Left lung (tissue), 14 donors: ENCODE data around the gene SMCP. TPM values are rescaled to one million over a fixed set of nuclear protein-coding genes. Genes with fewer than 3 reads are reported as not detected.

Source experiments
- ATAC-seq: fragments of 200-7000 bp; cut with Tn5 transposase; one replicate; pipeline ENCODE4 v1.9.1; 2020; ENCODE audit warnings: moderate library complexity
- DNase-seq, 4 donors: peaks; one replicate each; pipeline ENCODE4 v3.0.0-alpha.2; 2013 to 2020
- H3K27ac ChIP-seq, 2 donors: fragments of 200-600 bp; sonication (generic) in 1 of 2; one replicate each; pipeline versions ENCODE4 v1.5.0 to v1.8.0; 2020 to 2021
- H3K27me3 ChIP-seq, 2 donors: fragments of 200-600 bp; sonication (generic) in 1 of 2; one replicate each; pipeline versions ENCODE4 v1.5.0 to v1.8.0; 2020 to 2021
- H3K36me3 ChIP-seq, 2 donors: fragments of 200-600 bp; sonication (generic) in 1 of 2; one replicate each; pipeline versions ENCODE4 v1.5.0 to v1.8.0; 2020 to 2021
- H3K4me1 ChIP-seq, 2 donors: fragments of 200-600 bp; one replicate each; pipeline ENCODE4 v1.8.0; 2021
- H3K4me3 ChIP-seq, 2 donors: fragments of 200-600 bp; sonication (generic) in 1 of 2; one replicate each; pipeline versions ENCODE4 v1.5.0 to v1.8.0; 2020 to 2021; ENCODE audit warnings: mild to moderate bottlenecking in 1 of 2
- H3K9me3 ChIP-seq, 2 donors: fragments of 200-600 bp; sonication (generic) in 1 of 2; one replicate each; pipeline versions ENCODE4 v1.5.0 to v1.8.0; 2020 to 2021
- CTCF ChIP-seq, 2 donors: fragments of 200-600 bp; sonication (generic) in 1 of 2; IDR thresholded peaks; one replicate each; pipeline versions ENCODE4 v1.5.0 to v1.8.0; 2021; ENCODE audit warnings: antibody characterized with exemption in 2 of 2
- intact Hi-C, 2 donors: fragments of 100-400 bp; cut with DNase I; formaldehyde crosslinking; loops; one replicate each; pipeline versions ENCODE4 v1.11.2 to v1.14.2; 2022
- long read RNA-seq, 12 donors: library from polyadenylated mRNA in 2 of 12; unstranded in 2 of 12; transcript quantifications; one replicate each; pipeline ENCODE4 v2.0.0 and lab custom pipeline, GENCODE V29; 2019 to 2026
- polyA plus RNA-seq, 6 donors: library from polyadenylated mRNA; unstranded; fragments of 120-200 nt; gene quantifications; one replicate each; pipeline ENCODE4 v1.2.1, GENCODE V29; 2013; ENCODE audit not compliant: insufficient read length in 6 of 6
- total RNA-seq, 2 donors: library from RNA; stranded (reverse); fragmentation: NEBNext Ultra II Directional; extraction: Animal tissue kit (Norgen Biotek cat#: 25700); gene quantifications; one replicate each; pipeline ENCODE4 v1.2.1, GENCODE V29; 2021
- donor health status: DM: no; HTN: yes; CAD: no.
- donor health status: DM: no; HTN: no; CAD: no.

The SMCP gene, protein sequence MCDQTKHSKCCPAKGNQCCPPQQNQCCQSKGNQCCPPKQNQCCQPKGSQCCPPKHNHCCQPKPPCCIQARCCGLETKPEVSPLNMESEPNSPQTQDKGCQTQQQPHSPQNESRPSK
- total RNA-seq (not detected), polyA plus RNA-seq (not detected)
- long read RNA-seq, donor 1, result 0 reads
- long read RNA-seq, donor 2, result 0 reads
- long read RNA-seq, donor 3, result 0 reads
- long read RNA-seq, donor 4, result 0 reads
- long read RNA-seq, donor 5, result 0 reads
- long read RNA-seq, donor 6, result 0 reads
- long read RNA-seq, donor 7, result 0 reads
- long read RNA-seq, donor 8, result 0 reads
- long read RNA-seq, donor 9, result 0 reads
- long read RNA-seq, donor 10, result 0 reads
- long read RNA-seq, donor 11, result 0 reads
- long read RNA-seq, donor 12, result 0 reads

GRCh38 chr1:152878042-152878441 is at the start of gene SMCP:
Gene SMCP, plus strand, starts transcription at chr1:152878322. Its CDS starts 6,101 bp downstream, at chr1:152884423.
- Histone ChIP-seq H3K36me3 (no peaks in the 10 kb centered on the region), H3K9me3 (no peaks in the 10 kb centered on the region), H3K4me3 (no peak within 1 kb of the TSS), H3K4me1 (no peaks in the 10 kb centered on the region), H3K27ac (no peak within 1 kb of the TSS), H3K27me3 (no peaks in the 10 kb centered on the region)
- intact Hi-C loops, result no loop called here
- TF ChIP-seq CTCF (IDR thresholded peaks at IDR 0.05), result no peak
- DNase-seq, result no peak
- ATAC-seq, result no peak

DNA sequence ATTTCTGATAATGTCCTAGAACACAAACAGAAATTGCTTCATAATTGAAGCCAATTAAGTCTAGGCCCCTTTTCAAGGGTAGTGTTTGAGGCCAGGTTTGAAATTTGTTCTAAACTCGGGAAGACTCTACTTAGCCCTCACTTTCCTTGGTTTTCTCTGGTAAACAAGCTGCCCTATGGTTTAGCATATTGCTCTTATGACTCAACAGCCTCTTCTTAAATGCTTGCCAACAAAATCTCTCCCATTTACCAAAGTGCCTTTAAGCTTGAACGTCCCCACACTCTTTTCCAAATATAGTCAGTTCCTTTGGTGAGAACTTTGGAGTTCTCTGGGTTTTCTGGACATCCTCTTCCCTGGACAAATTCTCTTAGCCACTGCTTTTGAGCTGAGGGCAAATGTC is 41.3 kb upstream of the SMCP start:
- H3K9me3 ChIP-seq, result peaks cover 0 to 5% of the 10 kb centered on the region in 2 donors
- H3K36me3 ChIP-seq, result no peaks in the 10 kb centered on the region
- H3K4me3 ChIP-seq, result no peak overlapping the region
- H3K27me3 ChIP-seq, result no peaks in the 10 kb centered on the region
- H3K27ac ChIP-seq, result no peak overlapping the region
- TF ChIP-seq CTCF (IDR thresholded peaks at IDR 0.05), result no peak
- no peaks in the 10 kb centered on the region for H3K4me1 ChIP-seq
- DNase-seq, result no peak
- intact Hi-C loops, result no loop called here
- ATAC-seq, result no peak

- H3K4me3 ChIP-seq, result no peak within 1 kb of the TSS
- DNase-seq (no peak), ATAC-seq (no peak)
- no peak within 1 kb of the TSS for H3K27ac ChIP-seq
- no peaks in the 10 kb centered on the region for H3K27me3 ChIP-seq
- intact Hi-C loops, result no loop called here
- H3K9me3 ChIP-seq, result no peaks in the 10 kb centered on the region
- TF ChIP-seq CTCF (IDR thresholded peaks at IDR 0.05), result no peak
- H3K4me1 ChIP-seq, result no peaks in the 10 kb centered on the region
- H3K36me3 ChIP-seq, result no peaks in the 10 kb centered on the region
These were observed 35.6 kb upstream of the SMCP start, which contains the start of gene LCE6A for GRCh38 chr1:152842556-152842955. Gene LCE6A, plus strand, starts transcription at chr1:152842856. Its CDS starts 665 bp downstream, at chr1:152843521.

- Histone ChIP-seq H3K4me1 (no peaks in the 10 kb centered on the region), H3K9me3 (no peaks in the 10 kb centered on the region), H3K36me3 (no peaks in the 10 kb centered on the region), H3K27ac (no peak overlapping the region), H3K4me3 (no peak overlapping the region), H3K27me3 (peaks cover 0 to 4% of the 10 kb centered on the region in 2 donors)
- intact Hi-C loops, result no loop called here
- DNase-seq, result no peak
- TF ChIP-seq CTCF (IDR thresholded peaks at IDR 0.05), result no peak
- ATAC-seq, result no peak
These were observed 22.5 kb upstream of the SMCP start for GRCh38 chr1:152855661-152856060.

DNA sequence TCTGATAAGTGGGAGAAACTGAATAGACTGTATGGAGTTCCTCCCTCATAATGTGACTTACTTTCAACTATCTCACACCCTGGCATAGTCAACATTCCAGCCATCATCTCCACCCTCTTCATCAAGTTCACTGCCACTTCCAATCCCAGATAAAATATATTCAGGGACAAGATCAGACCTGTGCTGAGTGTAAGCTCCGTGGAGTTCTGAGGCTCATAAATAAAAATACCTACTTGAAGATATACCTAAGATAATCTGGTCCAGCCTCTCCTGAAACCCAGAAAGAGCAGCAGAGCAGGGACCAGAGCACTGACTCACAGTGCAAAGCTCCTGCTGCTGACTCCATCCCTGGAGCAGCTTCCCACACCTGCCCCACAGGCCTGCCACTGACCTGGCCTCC is 20.1 kb upstream of the SMCP start:
- Histone ChIP-seq H3K36me3 (no peaks in the 10 kb centered on the region), H3K27me3 (peaks cover 0 to 4% of the 10 kb centered on the region in 2 donors), H3K4me3 (no peak overlapping the region), H3K4me1 (no peaks in the 10 kb centered on the region), H3K27ac (no peak overlapping the region), H3K9me3 (no peaks in the 10 kb centered on the region)
- ATAC-seq (no peak), DNase-seq (no peak)
- intact Hi-C loops, result no loop called here
- TF ChIP-seq CTCF (IDR thresholded peaks at IDR 0.05), result no peak
